ENCODE measurements around the gene PRDM2.
A peak's percentile ranks its signal among the peaks of the same experiment; 100 is the strongest.

Gene PRDM2

DNA sequence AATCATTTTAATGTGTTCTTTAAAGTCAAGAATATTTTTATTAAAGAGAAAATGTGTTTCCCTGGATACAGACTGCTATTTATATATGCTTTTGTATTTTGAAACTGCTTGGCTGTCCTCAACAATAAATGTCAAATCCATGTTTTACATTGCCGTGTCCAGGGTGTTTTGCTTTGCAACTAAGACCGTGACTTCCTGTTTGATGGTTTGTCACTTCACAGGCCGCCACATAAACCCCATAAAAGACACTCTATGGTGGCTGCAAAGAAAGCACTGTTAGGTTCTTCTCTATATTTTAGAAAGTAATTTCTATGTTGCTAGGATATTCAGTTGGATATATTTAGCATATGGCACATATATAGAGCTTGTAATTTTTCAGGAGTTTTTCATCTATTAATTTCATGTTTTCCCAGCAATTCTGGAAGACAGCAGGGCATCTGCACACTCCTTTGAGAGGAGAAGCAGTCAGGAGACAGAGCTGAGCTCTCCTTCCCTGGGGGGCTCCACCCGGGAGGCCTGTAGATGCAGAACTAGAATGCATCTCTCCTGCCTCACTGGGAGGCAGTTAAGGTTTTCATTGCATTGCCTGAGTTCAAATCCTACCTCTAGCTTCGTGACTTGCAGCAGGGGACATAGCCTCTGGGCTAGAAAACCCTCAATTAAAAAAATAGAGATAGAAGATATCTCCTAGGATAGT lies 33.1 kb downstream of the PRDM2 start:
- H3K4me3 ChIP-seq (replicated peaks; ENCODE audit: low read depth, low read length), result no peak overlapping the region
- DNase-seq (ENCODE audit: extremely low read depth, low read depth), result no peak
- no peak for TF ChIP-seq CTCF (IDR thresholded peaks at IDR 0.05; ENCODE audit: low read depth, low read length, missing control alignments)

DNA sequence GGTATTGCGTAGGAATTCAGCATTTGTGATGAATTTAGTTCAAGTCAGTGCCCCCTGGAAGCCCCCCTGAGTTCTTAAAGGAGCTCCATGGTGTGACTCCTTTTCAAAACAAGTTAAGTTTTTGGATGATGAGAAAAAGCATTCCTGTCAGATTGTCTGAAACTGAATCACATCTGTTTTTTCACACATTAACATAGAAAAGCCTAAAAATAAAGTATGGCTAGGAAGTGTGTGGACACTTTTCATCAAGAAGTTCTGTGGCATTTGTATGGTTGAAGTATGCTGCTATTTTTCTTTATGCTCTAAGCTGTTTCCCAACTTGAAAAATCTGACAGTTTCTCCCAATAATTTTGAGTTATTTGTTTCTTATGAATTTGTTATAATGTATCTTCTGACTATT lies 33.7 kb downstream of the PRDM2 start:
- no peak for DNase-seq (ENCODE audit: extremely low read depth, low read depth)
- H3K4me3 ChIP-seq (replicated peaks; ENCODE audit: low read depth, low read length), result no peak overlapping the region
- no peak for TF ChIP-seq CTCF (IDR thresholded peaks at IDR 0.05; ENCODE audit: low read depth, low read length, missing control alignments)

- no peak for DNase-seq (ENCODE audit: extremely low read depth, low read depth)
- TF ChIP-seq CTCF (IDR thresholded peaks at IDR 0.05; ENCODE audit: low read depth, low read length, missing control alignments), result no peak
- H3K4me3 ChIP-seq (replicated peaks; ENCODE audit: low read depth, low read length), result no peak overlapping the region
These were observed 35.4 kb downstream of the PRDM2 start for GRCh38 chr1:13735168-13735930.

- DNase-seq (ENCODE audit: extremely low read depth, low read depth), result no peak
- TF ChIP-seq CTCF (IDR thresholded peaks at IDR 0.05; ENCODE audit: low read depth, low read length, missing control alignments), result no peak
- no peak overlapping the region for H3K4me3 ChIP-seq (replicated peaks; ENCODE audit: low read depth, low read length)
These were observed 37.4 kb downstream of the PRDM2 start for GRCh38 chr1:13737398-13737797.

DNA sequence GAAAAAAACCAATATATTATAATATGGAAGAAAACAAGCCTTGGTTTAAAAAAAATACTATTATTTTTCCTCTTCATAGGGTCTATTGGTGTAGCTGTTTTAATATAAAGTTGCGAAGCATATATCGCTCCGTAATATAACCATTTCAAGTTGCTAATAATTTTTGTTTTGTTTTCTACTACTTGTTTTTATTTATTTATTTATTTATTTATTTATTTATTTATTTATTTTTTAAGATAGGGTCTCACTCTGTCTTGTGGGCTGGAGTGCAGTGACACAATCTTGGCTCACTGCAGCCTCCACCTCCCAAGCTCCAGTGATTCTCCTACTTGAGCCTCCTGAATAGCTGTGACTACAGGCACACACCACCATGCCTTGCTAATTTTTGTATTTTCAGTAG lies 46.4 kb downstream of the PRDM2 start:
- no peak overlapping the region for H3K4me3 ChIP-seq (replicated peaks; ENCODE audit: low read depth, low read length)
- TF ChIP-seq CTCF (IDR thresholded peaks at IDR 0.05; ENCODE audit: low read depth, low read length, missing control alignments), result no peak
- DNase-seq (ENCODE audit: extremely low read depth, low read depth), result no peak

DNA sequence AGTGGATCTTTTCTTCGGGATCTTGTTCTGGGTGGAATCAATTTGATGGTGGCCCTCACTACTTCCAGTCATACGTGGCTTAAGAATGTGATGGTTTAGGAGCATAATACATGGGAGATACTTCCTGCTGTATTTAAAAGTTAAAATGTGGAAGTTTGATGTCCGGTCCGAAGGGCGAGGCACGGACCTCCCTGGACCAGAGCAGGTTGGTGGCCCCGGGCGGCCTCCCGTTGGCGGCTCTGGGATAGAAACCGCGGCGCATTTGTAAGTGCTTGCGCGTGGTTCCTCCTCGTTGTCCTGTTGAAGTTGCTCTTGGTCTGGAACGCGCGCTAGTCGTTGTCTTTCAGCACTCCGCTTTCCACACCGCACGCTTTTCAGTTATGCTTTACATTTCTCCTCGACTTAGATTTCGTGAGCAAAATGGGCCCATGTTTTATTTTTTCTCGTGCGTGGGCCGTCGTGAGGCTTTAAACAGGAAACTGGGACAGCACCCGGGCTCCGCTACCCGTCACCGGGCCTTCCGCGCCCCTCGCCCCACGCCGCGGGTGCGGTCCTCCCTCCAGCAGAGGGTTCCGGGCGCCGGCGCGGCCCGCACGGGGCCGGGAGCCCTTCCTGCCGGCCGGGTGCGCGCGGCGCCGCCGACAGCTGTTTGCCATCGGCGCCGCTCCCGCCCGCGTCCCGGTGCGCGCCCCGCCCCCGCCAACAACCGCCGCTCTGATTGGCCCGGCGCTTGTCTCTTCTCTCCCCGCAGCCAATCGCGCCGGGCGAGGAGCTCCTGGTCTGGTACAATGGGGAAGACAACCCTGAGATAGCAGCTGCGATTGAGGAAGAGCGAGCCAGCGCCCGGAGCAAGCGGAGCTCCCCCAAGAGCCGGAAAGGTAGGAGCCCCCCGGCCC lies 48.9 kb downstream of the PRDM2 start:
- no peak for TF ChIP-seq CTCF (IDR thresholded peaks at IDR 0.05; ENCODE audit: low read depth, low read length, missing control alignments)
- peak overlapping the region; percentile 72 for H3K4me3 ChIP-seq (replicated peaks; ENCODE audit: low read depth, low read length)
- peak; percentile 66 for DNase-seq (ENCODE audit: extremely low read depth, low read depth)

All from HFF-Myc (cell line).